CD4-positive, alpha-beta T cell (primary cell): Measurements from ENCODE around the gene NAXE. TPM values are rescaled to one million over a fixed set of nuclear protein-coding genes. Genes with fewer than 3 reads are reported as not detected.

Experiments
- ATAC-seq: fragments of 200-7000 bp; cut with Tn5 transposase; one replicate; pipeline ENCODE4 v1.10.0; 2022; ENCODE audit warnings: mild to moderate bottlenecking; ENCODE audit not compliant: poor library complexity
- CTCF ChIA-PET: fragments of 350-600 bp; sonication (Branson Sonifier 250); formaldehyde crosslinking; loops from one replicate; lab custom pipeline; 2021; ENCODE audit warnings: antibody characterized with exemption, inconsistent platforms; lab: Charles Lee
- POLR2A ChIA-PET: fragments of 350-600 bp; sonication (Branson Sonifier 250); formaldehyde crosslinking; loops from one replicate; lab custom pipeline; 2021; ENCODE audit warnings: antibody characterized with exemption, inconsistent platforms; lab: Charles Lee
- DNase-seq, 14 experiments: peaks; one replicate each; pipeline ENCODE4 v3.0.0-alpha.2; 2013 to 2020; ENCODE audit warnings: mixed read lengths in 2 of 14
- H3K27ac ChIP-seq, 2 donors: one replicate each; pipeline versions ENCODE4 v1.5.1 to v1.7.0; 2013; ENCODE audit warnings: low read length in 2 of 2, low read depth in 1 of 2, mild to moderate bottlenecking in 1 of 2
- H3K27me3 ChIP-seq, 2 experiments: 1 replicate in 1 of 2; 2 replicates in 1 of 2; pipeline versions ENCODE4 v1.6.1 to v1.7.0; 2013; ENCODE audit warnings: low read length in 2 of 2, control low read depth in 1 of 2, mild to moderate bottlenecking in 1 of 2, moderate library complexity in 1 of 2; ENCODE audit not compliant: insufficient read depth in 2 of 2, control insufficient read depth in 1 of 2
- H3K36me3 ChIP-seq: one replicate; pipeline ENCODE4 v1.6.1; 2013; ENCODE audit warnings: low read length, control low read depth; ENCODE audit not compliant: insufficient read depth
- H3K4me1 ChIP-seq: one replicate; pipeline ENCODE4 v1.6.1; 2013; ENCODE audit warnings: low read length, control low read depth; ENCODE audit not compliant: insufficient read depth
- H3K4me3 ChIP-seq: one replicate; pipeline ENCODE4 v1.5.1; 2013; ENCODE audit warnings: mild to moderate bottlenecking, low read length, moderate library complexity
- H3K9me3 ChIP-seq, 2 experiments: 1 replicate in 1 of 2; 2 replicates in 1 of 2; pipeline versions ENCODE4 v1.6.1 to v1.7.0; 2013; ENCODE audit warnings: low read length in 2 of 2, mild to moderate bottlenecking in 2 of 2, control low read depth in 1 of 2, moderate library complexity in 1 of 2; ENCODE audit not compliant: control insufficient read depth in 1 of 2, insufficient read depth in 1 of 2
- H3K27ac Mint-ChIP-seq: one replicate; pipeline ENCODE4 v1.8.0; 2020; ENCODE audit warnings: mixed read lengths
- H3K27me3 Mint-ChIP-seq: one replicate; pipeline ENCODE4 v1.8.0; 2021; ENCODE audit warnings: mixed read lengths
- H3K36me3 Mint-ChIP-seq: one replicate; pipeline ENCODE4 v1.8.0; 2021; ENCODE audit warnings: low read depth, mixed read lengths
- H3K4me1 Mint-ChIP-seq: one replicate; pipeline ENCODE4 v1.8.0; 2021; ENCODE audit warnings: low read depth, mixed read lengths
- H3K4me3 Mint-ChIP-seq: one replicate; pipeline ENCODE4 v1.8.0; 2020; ENCODE audit warnings: mild to moderate bottlenecking, mixed read lengths
- H3K9me3 Mint-ChIP-seq: one replicate; pipeline ENCODE4 v1.8.0; 2020; ENCODE audit warnings: mixed read lengths
- CTCF ChIP-seq: fragments of 200-600 bp; IDR thresholded peaks from one replicate; pipeline ENCODE4 v1.8.0; 2022; ENCODE audit warnings: antibody characterized with exemption, mild to moderate bottlenecking
- intact Hi-C, 2 experiments: fragments of 100-400 bp; cut with DNase I in 1 of 2; cut with micrococcal nuclease in 1 of 2; formaldehyde crosslinking; loops; one replicate each; pipeline versions ENCODE4 v1.15.1 to v1.9.0; 2023 to 2025; cut with DNase I, micrococcal nuclease
- total RNA-seq, 174 experiments: library from RNA in 2 of 174; stranded (reverse) in 2 of 174; gene quantifications; one replicate each; pipeline ENCODE4 v1.2.3 and lab custom pipeline; 2021 to 2026

Gene NAXE
- total RNA-seq, 2 experiments from 2014 or later: 23.3 to 27.8 TPM

GRCh38 chr1:156556354-156556753 lies 35.2 kb upstream of the NAXE start:
- Histone ChIP-seq H3K9me3 (no peaks in the 10 kb centered on the region), H3K27ac (no peak overlapping the region), H3K4me1 (no peaks in the 10 kb centered on the region), H3K27me3 (no peaks in the 10 kb centered on the region), H3K36me3 (no peaks in the 10 kb centered on the region), H3K4me3 (no peak overlapping the region)
- POLR2A ChIA-PET: interaction anchor here (0.8 to 1.7 kb wide), 3 partner anchors 15 to 55 kb away, joined by 3 to 5 read pairs (median 3); no protein-coding TSS in a partner anchor
- no peaks in the 10 kb centered on the region for H3K9me3 Mint-ChIP-seq
- H3K4me3 Mint-ChIP-seq: no peak overlapping the region
- no peak for TF ChIP-seq CTCF
- no peaks in the 10 kb centered on the region for H3K4me1 Mint-ChIP-seq
- H3K27ac Mint-ChIP-seq: no peak overlapping the region
- H3K36me3 Mint-ChIP-seq: no peaks in the 10 kb centered on the region
- intact Hi-C loops: no loop called here
- H3K27me3 Mint-ChIP-seq: no peaks in the 10 kb centered on the region
- CTCF ChIA-PET: no interaction called here
- DNase-seq (no peak), ATAC-seq (no peak)

- no peak for DNase-seq
Observed at GRCh38 chr1:156559086-156559796, 32.3 kb upstream of the NAXE start.

GRCh38 chr1:156559797-156560385 lies 31.7 kb upstream of the NAXE start:
- H3K4me1 Mint-ChIP-seq: no peaks in the 10 kb centered on the region
- Histone ChIP-seq H3K9me3 (no peaks in the 10 kb centered on the region), H3K36me3 (no peaks in the 10 kb centered on the region), H3K27ac (no peak overlapping the region), H3K4me1 (no peaks in the 10 kb centered on the region), H3K4me3 (no peak overlapping the region), H3K27me3 (no peaks in the 10 kb centered on the region)
- CTCF ChIA-PET: no interaction called here
- no peaks in the 10 kb centered on the region for H3K27me3 Mint-ChIP-seq
- ATAC-seq: no peak
- H3K4me3 Mint-ChIP-seq: no peak overlapping the region
- no peak for DNase-seq
- H3K27ac Mint-ChIP-seq: no peak overlapping the region
- intact Hi-C loops: no loop called here
- no peaks in the 10 kb centered on the region for H3K36me3 Mint-ChIP-seq
- no peak for TF ChIP-seq CTCF
- H3K9me3 Mint-ChIP-seq: no peaks in the 10 kb centered on the region
- POLR2A ChIA-PET: no interaction called here

More at GRCh38 chr1:156559086-156559796, 32.3 kb upstream of the NAXE start:
- Mint-ChIP-seq H3K27ac (no peak overlapping the region), H3K36me3 (no peaks in the 10 kb centered on the region), H3K27me3 (no peaks in the 10 kb centered on the region), H3K4me3 (no peak overlapping the region), H3K4me1 (no peaks in the 10 kb centered on the region), H3K9me3 (no peaks in the 10 kb centered on the region)
- Histone ChIP-seq H3K27me3 (no peaks in the 10 kb centered on the region), H3K36me3 (no peaks in the 10 kb centered on the region), H3K4me1 (no peaks in the 10 kb centered on the region), H3K27ac (no peak overlapping the region), H3K9me3 (no peaks in the 10 kb centered on the region), H3K4me3 (no peak overlapping the region)
- no peak for ATAC-seq
- intact Hi-C loops: no loop called here
- ChIA-PET CTCF (no interaction called here), POLR2A (no interaction called here)
- no peak for TF ChIP-seq CTCF
